Peyer's patch (tissue), 4 donors: ENCODE results near the gene OSBPL9. TPM values are rescaled to one million over a fixed set of nuclear protein-coding genes. Genes with fewer than 3 reads are reported as not detected.
A peak's percentile ranks its signal among the peaks of the same experiment; 100 is the strongest.

Experiments used
- DNase-seq, 3 donors: peaks; one replicate each; pipeline ENCODE4 v3.0.0-alpha.2; 2017 to 2019
- H3K27ac ChIP-seq, 4 donors: fragments of 200-600 bp; sonication (generic); one replicate each; pipeline ENCODE4 v1.5.1; 2016 to 2019
- H3K27me3 ChIP-seq, 2 donors: fragments of 200-600 bp; sonication (generic); one replicate each; pipeline ENCODE4 v1.5.1; 2019
- H3K36me3 ChIP-seq, 3 donors: fragments of 200-600 bp; sonication (generic); one replicate each; pipeline ENCODE4 v1.5.1; 2016 to 2019
- H3K4me1 ChIP-seq, 4 donors: fragments of 200-600 bp; sonication (generic); one replicate each; pipeline ENCODE4 v1.5.1; 2016 to 2019
- H3K4me3 ChIP-seq, 4 donors: fragments of 200-600 bp; sonication (generic); 1 replicate in 3 of 4; 2 replicates in 1 of 4; pipeline ENCODE4 v1.5.1; 2016 to 2019; ENCODE audit warnings: mild to moderate bottlenecking in 1 of 4
- H3K9me3 ChIP-seq, 4 donors: fragments of 200-600 bp; sonication (generic); one replicate each; pipeline ENCODE4 v1.5.1; 2016 to 2019; ENCODE audit warnings: mild to moderate bottlenecking in 1 of 4
- POLR2A ChIP-seq, 2 donors: fragments of 450-650 bp; IDR thresholded peaks; one replicate each; pipeline ENCODE4 v1.5.1; 2017; ENCODE audit warnings: antibody characterized with exemption in 2 of 2, mild to moderate bottlenecking in 2 of 2, moderate library complexity in 2 of 2
- total RNA-seq, 4 donors: library from RNA; depleted of rRNA; stranded (reverse); fragments of >200 nt; gene quantifications; one replicate each; pipeline ENCODE4 v1.1.0, GENCODE V29; 2016
- TF ChIP-seq, protein P1 (sequence below), 6 experiments: fragments of 450-650 bp in 4 of 6; fragments of 200-600 bp in 2 of 6; sonication (generic) in 1 of 6; IDR thresholded peaks; one replicate each; pipeline ENCODE4 v1.5.1; 2017 to 2019; ENCODE audit warnings: antibody characterized with exemption in 6 of 6, mild to moderate bottlenecking in 3 of 6, moderate library complexity in 1 of 6

The OSBPL9 gene
- total RNA-seq, 4 donors from 2014 or later, result 54.1 to 597 (median 69.8) TPM

DNA sequence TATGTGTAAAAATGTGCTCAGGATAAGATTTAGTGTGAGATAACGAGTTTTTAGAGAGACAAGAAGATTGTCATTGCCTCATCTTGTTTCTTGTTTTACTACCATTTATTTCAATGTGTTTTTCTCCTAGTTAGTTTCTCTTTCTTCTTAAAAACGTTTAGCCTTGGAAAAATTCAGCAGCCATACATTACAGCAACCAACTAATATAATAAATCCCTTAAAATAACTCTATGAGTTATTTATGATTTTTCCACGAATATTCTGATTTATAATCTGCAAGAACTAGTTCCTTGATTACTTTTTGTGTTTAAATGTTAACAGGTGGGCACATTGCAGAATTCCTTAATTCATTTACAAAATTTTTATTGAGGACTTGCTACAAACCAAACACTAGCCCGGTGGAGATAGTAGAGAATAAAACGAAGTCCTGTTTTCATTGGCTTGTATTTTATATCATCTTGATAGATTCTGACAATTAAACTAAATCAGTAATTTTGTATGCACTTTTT, 118.9 kb downstream of the OSBPL9 start:
- TF ChIP-seq POLR2A (IDR thresholded peaks at IDR 0.05), result no peak
- TF ChIP-seq, protein P1, sequence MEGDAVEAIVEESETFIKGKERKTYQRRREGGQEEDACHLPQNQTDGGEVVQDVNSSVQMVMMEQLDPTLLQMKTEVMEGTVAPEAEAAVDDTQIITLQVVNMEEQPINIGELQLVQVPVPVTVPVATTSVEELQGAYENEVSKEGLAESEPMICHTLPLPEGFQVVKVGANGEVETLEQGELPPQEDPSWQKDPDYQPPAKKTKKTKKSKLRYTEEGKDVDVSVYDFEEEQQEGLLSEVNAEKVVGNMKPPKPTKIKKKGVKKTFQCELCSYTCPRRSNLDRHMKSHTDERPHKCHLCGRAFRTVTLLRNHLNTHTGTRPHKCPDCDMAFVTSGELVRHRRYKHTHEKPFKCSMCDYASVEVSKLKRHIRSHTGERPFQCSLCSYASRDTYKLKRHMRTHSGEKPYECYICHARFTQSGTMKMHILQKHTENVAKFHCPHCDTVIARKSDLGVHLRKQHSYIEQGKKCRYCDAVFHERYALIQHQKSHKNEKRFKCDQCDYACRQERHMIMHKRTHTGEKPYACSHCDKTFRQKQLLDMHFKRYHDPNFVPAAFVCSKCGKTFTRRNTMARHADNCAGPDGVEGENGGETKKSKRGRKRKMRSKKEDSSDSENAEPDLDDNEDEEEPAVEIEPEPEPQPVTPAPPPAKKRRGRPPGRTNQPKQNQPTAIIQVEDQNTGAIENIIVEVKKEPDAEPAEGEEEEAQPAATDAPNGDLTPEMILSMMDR (IDR thresholded peaks at IDR 0.05), result no peak
- Histone ChIP-seq H3K4me1 (peaks cover 0 to 23% (median 0%) of the 10 kb centered on the region in 4 donors), H3K4me3 (no peak overlapping the region), H3K9me3 (no peaks in the 10 kb centered on the region), H3K36me3 (no peaks in the 10 kb centered on the region), H3K27me3 (no peaks in the 10 kb centered on the region), H3K27ac (no peak overlapping the region)
- no peak for DNase-seq

GRCh38 chr1:51736702-51737101, 119.8 kb downstream of the OSBPL9 start:
- DNase-seq, result peak in 1 of 3 donors; percentile 51
- Histone ChIP-seq H3K9me3 (no peaks in the 10 kb centered on the region), H3K4me1 (peaks cover 0 to 17% (median 0%) of the 10 kb centered on the region in 4 donors), H3K27me3 (no peaks in the 10 kb centered on the region), H3K27ac (no peak overlapping the region), H3K4me3 (no peak overlapping the region), H3K36me3 (no peaks in the 10 kb centered on the region)
- TF ChIP-seq, protein P1 (IDR thresholded peaks at IDR 0.05), result no peak
- no peak for TF ChIP-seq POLR2A (IDR thresholded peaks at IDR 0.05)

- Histone ChIP-seq H3K27ac (no peak overlapping the region), H3K4me3 (no peak overlapping the region), H3K27me3 (no peaks in the 10 kb centered on the region), H3K9me3 (no peaks in the 10 kb centered on the region), H3K36me3 (no peaks in the 10 kb centered on the region), H3K4me1 (peaks cover 0 to 17% (median 0%) of the 10 kb centered on the region in 4 donors)
- TF ChIP-seq POLR2A (IDR thresholded peaks at IDR 0.05), result no peak
- TF ChIP-seq, protein P1 (IDR thresholded peaks at IDR 0.05), result no peak
- no peak for DNase-seq
These were observed 121.8 kb downstream of the OSBPL9 start for GRCh38 chr1:51738681-51739080.

DNA sequence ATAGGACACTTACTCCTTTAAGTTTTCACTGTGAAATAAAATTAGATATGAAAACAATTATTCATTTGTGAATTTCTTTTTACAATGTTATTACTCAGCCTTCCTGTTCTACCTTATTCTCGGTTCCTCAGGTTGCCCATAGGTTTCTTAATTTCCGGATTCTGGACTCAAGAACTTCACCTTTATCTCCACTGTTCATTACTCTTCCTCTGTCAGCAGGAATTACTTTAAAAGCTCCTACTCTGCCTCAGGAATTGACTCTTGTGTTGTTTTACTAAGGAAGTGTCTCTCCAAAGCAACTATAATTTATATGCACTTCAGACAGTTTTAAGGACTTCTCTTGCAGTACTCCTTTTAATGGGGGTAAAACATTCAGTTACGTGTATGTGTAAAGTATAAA, 123.8 kb downstream of the OSBPL9 start:
- H3K9me3 ChIP-seq, result no peaks in the 10 kb centered on the region
- no peaks in the 10 kb centered on the region for H3K27me3 ChIP-seq
- no peak for DNase-seq
- no peaks in the 10 kb centered on the region for H3K36me3 ChIP-seq
- H3K4me1 ChIP-seq, result peaks cover 0 to 17% (median 0%) of the 10 kb centered on the region in 4 donors
- no peak overlapping the region for H3K27ac ChIP-seq
- no peak overlapping the region for H3K4me3 ChIP-seq
- no peak for TF ChIP-seq POLR2A (IDR thresholded peaks at IDR 0.05)
- TF ChIP-seq, protein P1 (IDR thresholded peaks at IDR 0.05), result no peak

GRCh38 chr1:51741121-51741681, 124.3 kb downstream of the OSBPL9 start:
- H3K36me3 ChIP-seq, result no peaks in the 10 kb centered on the region
- TF ChIP-seq POLR2A (IDR thresholded peaks at IDR 0.05), result no peak
- TF ChIP-seq, protein P1 (IDR thresholded peaks at IDR 0.05), result no peak

More at GRCh38 chr1:51741121-51741681, 124.3 kb downstream of the OSBPL9 start:
- Histone ChIP-seq H3K9me3 (no peaks in the 10 kb centered on the region), H3K27me3 (no peaks in the 10 kb centered on the region), H3K4me1 (peaks cover 0 to 17% (median 0%) of the 10 kb centered on the region in 4 donors), H3K4me3 (no peak overlapping the region), H3K27ac (no peak overlapping the region)
- no peak for DNase-seq
